Fibroblast of skin of abdomen (primary cell): Measurements from ENCODE around the gene DMWD.
A peak's percentile ranks its signal among the peaks of the same experiment; 100 is the strongest.
"Not testable (repeated sequence)": the region's sequence is repeated elsewhere in the genome, so short reads cannot be mapped to it uniquely, and the experiment has no call there.

Source experiments
- DNase-seq: peaks from one replicate; pipeline ENCODE4 v3.0.0-alpha.2; 2013

DMWD gene

DNA sequence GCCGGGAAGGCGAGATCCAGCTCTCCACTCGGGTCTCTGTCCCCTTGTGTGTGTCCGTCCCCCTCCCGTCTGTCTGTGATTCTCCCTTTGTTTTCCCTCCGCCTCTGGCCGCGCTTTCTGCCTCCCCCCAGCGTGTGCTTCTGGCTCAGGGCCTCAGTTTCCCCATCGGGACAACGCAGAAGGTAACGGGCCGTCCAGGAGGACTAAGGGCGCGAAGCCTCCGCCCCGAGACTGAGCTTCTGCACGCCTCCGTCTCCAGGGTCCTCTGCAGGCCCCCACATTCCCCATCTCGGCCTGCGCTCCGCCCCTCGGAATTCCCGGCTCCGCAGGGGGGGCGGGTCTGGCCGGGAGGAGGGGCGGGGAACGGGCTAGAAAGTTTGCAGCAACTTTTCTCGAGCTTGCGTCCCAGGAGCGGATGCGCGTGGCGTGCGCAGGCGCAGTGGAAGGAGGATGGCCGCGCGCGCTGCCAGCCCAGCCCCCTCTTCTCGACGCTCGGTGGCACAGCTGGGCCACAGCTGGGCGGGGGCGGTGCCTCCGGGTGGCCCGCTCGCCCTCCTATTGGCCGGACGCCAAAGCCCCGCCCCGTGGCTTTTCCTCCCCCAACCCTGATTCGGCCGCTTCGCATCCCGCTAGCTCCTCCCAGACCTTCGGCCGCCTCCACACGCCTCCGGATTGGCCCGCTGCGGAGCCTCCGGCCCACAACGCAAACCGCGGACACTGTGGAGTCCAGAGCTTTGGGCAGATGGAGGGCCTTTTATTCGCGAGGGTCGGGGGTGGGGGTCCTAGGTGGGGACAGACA, 23.5 kb downstream of the DMWD start, which contains the start of gene SIX5:
Gene SIX5, minus strand, starts transcription at position 269 of the 799 bp plus-strand sequence. CDS start 408 bp downstream, outside the sequence.
- peak; percentile 99 for DNase-seq

DNA sequence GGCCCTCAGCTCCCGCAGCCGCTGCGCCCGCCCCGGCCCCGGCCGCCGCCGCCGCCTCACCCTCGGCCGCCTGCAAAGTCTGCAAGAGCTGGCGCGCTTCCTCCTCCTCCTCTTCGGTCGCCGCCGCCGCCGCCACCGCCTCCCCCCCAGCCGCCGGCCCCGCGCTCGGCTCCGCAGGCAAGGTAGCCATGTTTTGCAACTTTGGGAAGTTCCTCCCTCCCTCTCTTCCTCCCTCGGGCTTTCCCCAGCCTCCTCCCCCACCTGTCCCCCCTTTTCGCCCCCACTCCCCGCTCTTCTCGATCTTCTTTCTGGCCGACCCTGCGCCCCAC, 24.0 kb downstream of the DMWD start:
- DNase-seq: peak; percentile 51

DNA sequence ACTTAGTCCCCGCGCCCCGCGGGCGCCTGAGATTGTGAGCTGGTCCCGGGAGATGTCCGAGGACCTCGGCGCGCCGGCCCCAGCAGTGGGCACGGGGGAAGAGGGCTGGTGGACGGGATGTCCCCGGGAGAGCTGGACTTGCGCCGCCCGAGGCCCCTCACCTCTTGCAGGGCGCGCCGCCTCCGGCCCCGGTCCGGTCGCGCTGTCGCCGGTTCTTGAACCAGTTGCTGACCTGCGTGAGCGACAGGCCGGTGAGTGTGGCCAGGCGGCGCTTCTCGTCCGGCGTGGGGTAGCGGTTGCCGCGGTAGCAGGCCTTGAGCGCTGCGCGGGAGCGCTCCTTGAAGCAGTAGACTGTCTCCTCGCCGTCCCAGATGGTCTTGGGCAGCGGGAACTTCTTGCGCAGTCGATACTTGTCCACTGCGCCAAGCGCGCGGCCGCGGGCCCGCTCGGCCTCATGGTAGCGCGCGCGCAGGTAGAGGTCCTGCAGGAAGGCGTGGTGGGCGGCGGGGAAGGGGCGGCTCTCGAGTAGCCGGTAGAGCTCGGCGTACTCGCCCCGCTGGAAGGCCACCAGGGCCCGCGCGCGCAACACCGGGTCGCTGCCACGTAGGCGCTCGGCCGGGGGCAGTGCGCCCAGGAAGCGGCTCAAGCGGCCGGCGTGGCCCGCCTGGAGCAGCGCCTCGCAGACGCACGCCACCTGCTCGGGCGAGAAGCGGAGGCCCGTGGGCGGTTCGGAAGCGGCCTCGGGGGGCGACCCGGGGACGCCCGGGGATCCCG, 24.6 kb downstream of the DMWD start:
- peak; percentile 57 for DNase-seq

DNA sequence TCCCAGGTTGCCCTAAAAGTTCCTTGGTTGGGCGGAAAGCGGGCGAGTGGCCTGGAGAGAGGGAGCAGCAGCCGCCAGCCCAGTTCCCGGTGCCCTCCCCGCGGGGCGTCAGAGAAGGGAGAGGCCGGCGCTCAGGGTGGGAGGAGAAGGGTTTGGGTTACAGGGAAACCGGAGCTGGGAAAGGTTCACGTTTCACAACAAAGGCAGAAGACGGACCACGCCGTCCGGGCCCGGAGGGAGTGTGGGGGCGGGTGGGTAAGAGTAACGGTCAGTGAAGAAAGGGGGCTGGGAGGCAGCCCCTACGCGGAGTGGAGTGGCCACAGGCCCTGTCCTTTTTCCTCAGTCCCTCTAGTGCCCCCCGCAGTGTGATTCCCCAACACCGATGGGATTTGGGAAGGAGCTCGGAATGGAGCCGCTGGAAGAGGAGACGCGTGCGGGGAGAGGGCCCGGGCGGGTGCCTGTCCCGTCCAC, 25.2 kb downstream of the DMWD start:
- peak; percentile 83 for DNase-seq

DNA sequence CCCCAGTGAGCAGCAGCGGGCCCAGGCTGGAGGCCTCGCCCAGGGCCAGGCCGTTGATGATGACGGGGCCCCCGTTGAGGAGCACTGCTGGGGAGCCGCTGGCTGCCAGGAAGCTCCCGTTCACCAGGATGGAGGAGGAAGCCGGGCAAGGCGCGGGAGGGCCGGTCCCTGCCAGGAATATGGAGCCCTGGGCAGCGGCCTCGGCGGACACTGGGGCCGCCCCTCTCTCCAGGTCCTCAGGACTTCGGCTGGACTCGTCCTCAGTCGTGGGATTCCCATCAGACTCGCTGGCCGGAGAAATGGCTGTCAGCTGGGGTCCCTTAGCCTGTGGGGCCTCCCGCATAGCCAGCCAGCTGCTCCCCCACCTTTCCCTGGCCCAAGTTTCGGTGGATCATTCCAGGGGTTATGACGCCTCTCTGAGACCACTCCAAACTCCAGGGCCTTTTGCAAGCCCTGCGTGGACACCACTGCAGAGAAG, 25.7 kb downstream of the DMWD start:
- DNase-seq: peak; percentile 20

DNA sequence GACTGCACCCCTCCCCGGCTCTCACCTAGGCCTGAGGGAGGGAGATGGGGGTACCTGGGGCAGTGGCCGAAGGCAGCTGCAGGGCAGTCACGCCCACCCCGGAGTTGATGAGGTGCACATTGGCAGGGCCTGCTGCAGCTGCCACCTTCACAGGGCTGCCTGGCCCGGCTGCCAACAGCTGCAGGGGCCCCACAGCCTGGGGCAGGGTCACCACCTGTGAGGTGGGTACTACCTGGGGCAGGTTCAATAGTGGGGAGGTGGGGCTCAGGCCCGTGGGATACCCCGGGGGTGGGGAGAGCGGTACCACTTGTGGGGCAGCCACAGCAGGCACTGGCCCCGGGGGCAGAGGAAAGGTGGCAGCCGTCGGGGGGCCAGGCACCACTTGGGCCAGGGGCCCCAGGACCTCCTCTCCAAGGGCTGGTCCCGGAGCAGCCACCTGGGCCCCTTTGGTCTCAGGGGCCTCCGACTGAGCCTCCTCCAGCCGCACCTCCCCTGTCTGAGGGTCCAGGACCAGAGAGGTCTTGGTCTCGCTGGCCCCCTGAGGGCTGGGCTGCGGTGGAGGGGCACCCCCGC, 26.3 kb downstream of the DMWD start:
- DNase-seq: no peak

DNA sequence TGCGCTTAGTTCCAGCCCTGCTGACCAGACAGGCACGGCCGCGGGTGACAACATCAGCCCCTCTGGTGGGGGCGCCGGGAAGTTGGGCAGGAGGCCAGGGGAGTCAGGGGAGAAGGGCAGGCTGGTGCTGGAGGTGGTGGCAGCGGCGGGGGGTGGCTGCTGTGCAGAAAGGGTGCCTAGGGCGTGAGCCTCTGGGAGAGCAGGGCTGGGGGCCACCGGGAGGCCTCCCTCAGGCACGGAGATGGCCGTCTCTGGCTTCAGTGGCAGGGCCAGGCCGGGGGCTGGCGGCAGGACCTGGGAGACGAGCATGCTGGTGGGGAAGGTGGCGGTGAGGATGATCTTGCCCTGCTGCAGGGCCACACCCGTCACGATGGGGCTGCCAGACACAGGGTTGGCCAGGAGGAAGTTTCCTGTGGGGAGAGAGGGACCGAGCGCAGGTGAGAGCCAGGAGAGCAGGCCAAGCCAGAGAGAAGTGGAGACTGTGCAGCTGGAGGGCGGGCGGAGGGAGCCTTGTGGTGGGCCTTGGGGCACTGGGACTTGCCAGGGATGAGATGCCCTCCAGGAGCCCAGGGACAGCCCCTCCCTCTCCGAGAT, 26.8 kb downstream of the DMWD start:
- no peak for DNase-seq

DNA sequence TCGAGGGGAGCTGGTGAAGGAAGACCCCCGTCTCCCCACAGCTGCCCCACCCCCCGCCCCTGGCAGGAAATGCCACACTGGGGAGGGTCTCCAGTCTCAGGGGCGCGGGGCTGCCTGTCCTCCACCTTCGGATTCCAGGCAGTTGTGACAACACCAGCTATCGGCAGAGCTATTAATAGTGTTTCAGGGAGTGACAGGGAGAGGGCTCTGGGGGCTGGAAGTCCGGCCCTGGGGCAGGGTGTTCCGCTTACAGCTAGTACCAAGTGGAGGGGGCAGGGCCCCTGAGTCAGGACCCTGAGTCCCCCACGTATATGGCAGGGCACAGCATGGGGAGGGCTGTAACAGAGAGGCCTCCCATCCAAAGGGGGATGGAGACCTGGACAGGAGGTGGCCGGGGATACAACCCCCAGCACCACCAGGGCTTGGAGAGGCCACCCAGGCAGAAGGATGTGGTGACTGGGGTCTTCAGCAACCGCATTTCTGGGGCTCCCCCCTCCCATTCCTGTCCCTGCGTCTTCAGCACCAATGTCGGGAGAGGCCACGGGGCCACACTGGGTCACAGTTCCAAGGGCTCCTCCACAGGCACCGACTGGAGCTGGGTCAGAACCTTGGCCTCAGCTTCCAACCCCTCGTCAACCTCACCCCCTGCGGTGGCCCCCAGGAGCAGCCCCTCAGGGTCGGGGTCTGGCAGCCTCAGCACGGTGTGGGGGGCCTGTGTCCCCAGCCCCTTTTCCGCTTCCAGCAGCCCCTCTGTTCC, 27.5 kb downstream of the DMWD start:
- no peak for DNase-seq

DNA sequence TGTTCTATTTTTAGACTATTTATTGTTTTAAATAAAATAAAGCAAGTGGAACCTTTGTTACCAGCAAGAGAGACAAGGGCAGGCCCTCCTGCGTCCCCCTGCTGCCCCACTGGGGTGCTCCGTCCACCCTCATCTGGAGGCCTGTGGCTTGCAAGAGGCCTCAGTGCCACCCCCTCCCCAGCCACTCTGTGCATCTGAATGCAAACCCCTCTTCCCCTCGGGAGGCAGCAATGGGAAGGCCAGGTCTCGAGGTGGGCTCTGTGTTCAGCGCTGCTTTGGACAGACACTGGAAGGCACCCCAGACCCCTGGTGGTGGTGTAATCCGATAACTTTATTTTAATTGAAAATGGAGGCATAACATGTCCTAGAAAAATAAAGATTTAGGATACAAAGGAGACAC, 28.2 kb downstream of the DMWD start:
- no peak for DNase-seq

DNA sequence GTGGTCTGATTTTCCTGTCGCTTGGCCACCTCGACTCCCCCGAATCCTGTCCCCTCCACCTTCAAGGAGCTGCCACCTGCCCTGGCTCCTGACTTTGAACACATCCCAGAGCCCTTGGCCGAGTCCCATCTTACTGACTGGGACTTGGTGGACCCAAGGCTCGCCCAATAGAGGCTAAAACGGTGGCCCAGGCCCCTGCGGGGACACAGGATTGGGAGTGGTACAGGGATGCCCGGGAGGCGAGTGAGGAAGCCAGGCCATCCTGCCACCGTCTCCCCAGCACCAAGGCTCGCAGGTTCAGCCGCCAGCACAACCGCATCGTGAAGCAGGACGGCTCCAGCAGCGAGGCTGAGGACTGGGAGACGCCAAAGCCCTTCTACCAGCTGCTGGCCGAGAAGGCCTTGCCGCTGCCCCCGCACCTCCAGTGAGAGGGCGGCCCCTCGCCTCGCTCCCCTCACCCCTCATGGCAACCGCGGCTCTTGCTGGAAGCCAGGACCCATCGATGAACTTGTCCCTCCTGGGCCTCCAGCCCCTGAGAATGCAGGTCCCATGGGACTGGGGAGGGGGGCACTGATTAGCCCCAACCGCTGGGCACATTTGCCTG, 28.9 kb downstream of the DMWD start:
- DNase-seq: no peak

DNA sequence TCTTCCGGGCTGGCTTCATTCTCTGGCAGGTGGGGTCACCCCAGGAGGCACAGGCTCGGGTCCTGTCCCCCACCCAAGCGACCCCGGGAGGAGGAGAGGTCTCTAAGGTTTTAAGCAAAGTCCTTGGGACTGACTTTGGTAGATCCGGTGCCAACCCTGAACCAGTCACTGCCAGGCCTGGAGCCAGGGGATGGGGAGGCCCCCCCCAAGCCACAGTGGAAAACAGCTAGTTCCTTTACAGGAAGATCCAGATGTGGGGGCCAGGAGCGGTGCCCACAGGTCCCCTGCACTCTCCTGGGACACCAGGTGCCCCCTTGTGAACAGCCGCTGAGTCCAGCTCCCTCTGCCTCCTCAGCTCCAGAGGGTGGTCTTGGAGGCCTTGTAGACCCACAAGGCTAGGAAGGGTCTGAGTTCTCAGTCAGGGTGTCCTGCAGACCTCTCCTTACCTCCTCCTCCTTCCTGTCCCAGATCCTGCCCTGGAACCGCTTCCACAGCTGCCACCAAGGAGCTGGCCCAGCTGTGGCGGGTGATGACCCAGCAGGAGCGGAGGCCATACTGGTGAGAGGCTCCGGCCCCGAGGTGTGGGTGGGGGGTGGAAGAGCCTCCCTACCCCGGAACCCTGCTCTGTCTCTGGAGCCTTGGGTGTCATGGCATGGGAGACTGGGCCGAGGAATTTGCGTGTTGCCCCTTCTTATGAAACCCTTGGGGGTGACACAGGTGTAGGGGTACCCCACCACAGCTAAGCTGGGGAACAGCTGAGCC, 29.6 kb downstream of the DMWD start:
- no peak for DNase-seq

DNA sequence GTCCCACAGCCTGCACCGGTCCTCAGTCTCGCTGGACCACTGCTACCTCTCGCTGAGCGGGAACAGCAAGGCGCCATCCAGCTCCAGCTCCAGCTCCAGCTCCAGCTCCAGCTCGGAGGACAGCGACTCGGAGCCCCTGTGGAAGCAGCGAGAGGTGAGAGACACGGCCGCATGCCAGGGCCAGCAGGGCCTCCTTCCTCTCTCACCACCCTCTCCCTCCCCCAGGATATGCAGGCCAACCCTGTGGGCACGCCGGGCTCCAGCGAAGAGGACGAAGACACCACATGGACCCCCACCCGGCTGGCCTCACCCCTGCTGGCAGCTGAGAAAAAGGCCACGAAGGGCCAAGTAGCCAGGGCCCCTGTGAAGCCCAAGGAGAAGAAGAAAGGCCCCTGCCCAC, 30.9 kb downstream of the DMWD start:
- DNase-seq: no peak

DNA sequence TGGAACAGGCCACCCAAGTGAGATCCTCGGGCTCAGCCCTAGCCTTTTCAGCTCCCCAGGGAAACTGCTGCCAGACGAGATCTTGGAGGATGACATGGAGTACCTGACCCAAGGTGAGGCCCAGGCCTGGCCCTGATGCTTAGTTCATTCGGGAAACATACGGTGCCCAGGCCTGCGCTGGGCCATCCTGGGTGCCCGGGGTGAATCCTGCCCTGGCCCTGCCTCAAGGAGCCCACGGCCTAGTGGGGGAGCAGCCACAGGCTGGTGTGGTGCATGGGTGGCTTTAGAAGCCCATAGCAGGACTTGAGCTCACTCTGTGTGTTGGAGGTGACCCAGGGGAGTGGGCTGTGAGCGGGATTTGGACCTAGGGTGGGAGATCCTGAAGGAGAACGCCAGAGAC, 33.7 kb downstream of the DMWD start:
- no peak for DNase-seq

DNA sequence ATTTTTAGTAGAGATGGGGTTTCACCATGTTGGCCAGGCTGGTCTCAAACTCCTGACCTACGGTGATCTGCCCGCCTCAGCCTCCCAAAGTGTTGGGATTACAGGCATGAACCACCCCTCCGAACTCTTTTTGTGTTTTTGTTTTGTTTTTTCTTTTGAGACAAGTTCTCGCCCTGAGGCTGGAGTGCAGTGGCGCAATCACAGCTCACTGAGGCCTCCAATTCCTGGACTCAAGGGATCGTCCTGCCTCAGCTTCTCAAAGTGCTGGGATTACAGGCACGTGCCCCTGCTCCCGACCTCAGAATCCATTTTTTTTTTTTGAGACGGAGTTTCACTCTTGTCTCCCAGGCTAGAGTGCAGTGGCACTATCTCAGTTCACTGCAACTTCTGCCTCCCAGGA, 35.0 kb downstream of the DMWD start:
- DNase-seq: no peak

DNA sequence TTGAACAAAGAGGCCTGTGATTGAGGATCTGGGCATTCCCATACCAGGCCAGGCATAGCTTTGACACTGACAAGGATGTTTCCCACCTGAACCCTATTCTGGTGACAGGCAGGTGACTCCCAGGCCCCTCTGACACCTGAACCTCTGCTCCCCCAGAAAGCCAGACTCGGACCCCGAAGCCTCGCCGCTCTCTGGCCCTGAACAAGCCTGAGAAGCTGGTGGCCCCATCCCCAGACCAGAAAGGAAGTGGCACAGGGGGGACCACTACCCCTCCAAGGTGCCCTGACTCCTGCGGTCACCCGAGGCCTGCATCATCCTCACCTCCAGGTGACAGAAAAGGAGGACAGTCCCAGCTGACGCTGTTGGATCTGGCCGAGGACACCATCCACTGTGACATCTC, 38.3 kb downstream of the DMWD start:
- DNase-seq: no peak

DNA sequence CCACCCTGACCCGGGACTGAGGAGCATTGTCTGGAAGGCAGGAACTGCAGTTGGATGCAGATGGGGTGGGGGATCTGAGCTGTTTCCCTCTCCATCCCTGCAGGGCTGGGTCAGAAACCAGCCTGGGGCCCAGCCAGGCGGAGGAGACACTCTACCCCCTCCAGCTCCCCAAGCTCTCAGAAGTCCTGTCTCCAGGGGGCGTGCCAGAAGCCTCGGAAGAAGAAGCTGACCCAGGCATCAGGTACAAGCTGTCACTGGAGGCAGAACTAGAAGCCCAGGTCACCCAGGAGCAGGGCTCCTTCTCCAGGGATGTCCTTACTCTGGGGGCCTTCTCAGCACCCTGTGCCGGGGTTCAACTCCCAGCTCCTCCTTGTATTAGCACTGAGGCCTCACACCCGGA, 39.1 kb downstream of the DMWD start:
- no peak for DNase-seq

DNA sequence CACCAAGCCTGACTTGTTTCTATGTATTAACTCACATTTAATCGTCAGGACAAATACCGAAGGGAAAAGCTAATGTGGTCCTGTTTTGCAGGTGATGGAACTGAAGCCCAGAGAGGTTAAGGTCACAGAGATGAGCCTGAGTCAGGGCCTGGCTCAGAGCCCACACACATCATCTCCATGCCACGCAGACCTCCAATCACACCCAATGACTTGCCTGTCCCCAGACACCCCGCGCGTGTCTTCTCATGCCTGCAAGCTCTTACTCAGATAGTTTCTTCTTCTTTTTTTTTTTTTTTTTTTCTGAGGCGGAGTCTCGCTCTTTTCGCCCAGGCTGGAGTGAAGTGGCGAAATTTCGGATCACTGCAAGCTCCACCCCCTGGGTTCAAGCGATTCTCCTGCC, 40.0 kb downstream of the DMWD start:
- no peak for DNase-seq

DNA sequence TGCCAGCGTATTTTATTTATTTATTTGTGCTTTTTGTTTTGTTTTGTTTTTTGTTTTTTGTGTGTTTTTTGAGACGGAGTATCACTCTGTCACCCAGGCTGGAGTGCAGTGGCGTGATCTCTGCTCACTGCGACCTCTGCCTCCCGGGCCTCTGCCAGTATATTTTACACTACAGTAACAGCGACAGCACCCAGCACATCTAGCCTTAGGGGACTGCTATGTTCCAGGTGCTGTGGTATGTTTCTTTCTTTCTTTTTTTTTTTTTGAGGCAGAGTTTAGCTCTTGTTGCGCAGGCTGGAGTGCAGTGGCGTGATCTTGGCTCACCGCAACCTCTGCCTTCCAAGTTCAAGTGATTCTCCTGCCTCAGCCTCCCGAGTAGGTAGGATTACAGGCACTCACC, 41.2 kb downstream of the DMWD start:
- not testable (repeated sequence) for DNase-seq

DNA sequence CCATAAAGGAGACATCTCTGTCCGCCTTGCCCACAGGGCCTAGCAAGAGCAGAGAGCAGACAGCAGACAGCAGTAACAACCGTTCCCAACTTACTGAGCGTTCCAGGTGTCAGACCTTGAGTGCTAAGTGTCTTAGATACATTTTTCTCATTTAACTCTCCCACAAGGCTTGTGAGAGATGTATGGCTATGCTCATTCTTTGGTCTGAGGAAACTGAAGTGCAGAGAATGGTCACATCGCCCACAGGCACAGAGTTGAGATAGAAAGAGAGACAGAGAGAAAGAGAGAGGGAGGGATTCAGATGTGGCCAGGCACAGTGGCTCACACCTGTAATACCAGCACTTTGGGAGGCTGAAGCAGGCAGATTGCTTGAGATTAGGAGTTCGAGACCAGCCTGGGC, 45.1 kb downstream of the DMWD start:
- no peak for DNase-seq

DNA sequence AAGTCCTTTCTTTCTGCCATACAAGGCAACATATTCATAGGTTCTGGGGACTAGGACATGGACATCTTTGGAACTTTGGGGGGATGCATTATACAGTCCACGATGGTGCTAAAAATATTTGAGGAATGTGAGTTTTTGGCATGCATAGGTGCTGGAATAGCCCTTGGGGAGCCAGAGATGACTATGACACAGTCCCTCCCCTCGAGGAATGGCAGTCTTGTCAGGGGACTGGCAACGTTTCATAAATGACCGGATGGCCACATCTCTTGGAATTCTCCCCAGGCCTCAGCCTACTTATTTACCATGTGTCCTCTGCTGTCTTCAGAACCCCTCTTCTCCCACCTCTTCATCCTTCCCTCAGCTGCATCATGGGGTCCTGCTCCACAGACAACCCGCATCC, 45.8 kb downstream of the DMWD start:
- DNase-seq: no peak

DNA sequence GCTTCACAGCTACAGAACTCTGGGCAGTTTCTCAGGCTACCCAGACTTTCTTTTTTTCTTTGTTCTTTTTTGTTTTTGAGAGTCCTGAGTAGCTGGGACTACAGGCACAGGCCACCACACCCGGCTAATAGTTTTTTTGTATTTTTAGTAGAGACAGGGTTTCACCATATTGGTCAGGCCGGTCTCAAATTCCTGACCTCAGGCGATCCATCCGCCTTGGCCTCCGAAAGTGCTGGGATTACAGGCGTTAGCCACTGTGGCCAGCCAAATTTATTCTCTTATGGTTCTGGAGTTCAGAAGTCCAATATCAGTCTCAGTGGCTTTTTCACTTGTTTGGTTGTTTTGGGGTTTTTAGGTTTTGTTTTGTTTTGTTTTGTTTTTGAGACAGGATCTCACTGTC, 47.0 kb downstream of the DMWD start:
- DNase-seq: no peak
